ENCODE data around the gene MORC4.

DNA sequence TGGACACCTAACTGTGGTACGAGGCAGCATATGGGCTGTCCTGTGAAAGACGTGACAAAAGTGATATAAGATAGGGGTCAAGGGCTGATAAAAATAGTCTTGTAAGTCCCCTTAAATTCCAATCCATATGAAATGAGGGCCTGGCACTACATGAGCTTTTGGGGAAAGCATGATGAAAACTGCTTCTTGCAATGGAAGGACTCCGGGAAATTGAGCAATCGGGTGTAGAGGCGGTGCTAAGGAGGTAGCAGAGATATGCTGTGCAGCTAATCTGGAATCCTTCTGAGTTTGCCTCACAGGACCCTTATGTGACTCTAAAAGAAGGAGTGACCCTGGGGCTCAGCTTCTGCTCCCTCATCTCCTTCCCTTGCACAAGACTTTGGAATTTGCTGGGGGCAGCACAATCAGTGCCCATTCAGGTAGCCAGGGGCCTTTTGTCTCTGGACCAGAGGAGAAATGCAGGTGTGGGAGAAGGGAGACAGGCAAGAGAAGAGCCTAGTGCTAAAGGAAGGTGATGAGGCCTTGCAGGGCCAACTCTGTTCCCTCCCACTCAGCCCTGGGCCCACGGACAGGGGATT lies 67.0 kb downstream of the MORC4 start:
- no peak for TF ChIP-seq EZH2phosphoT487 (IDR thresholded peaks at IDR 0.05; ENCODE audit: low read depth)
- TF ChIP-seq, protein P1, sequence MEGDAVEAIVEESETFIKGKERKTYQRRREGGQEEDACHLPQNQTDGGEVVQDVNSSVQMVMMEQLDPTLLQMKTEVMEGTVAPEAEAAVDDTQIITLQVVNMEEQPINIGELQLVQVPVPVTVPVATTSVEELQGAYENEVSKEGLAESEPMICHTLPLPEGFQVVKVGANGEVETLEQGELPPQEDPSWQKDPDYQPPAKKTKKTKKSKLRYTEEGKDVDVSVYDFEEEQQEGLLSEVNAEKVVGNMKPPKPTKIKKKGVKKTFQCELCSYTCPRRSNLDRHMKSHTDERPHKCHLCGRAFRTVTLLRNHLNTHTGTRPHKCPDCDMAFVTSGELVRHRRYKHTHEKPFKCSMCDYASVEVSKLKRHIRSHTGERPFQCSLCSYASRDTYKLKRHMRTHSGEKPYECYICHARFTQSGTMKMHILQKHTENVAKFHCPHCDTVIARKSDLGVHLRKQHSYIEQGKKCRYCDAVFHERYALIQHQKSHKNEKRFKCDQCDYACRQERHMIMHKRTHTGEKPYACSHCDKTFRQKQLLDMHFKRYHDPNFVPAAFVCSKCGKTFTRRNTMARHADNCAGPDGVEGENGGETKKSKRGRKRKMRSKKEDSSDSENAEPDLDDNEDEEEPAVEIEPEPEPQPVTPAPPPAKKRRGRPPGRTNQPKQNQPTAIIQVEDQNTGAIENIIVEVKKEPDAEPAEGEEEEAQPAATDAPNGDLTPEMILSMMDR (IDR thresholded peaks at IDR 0.05; ENCODE audit: low read depth, low read length) = no peak

All from OCI-LY3 (cell line).